Panc1 (cell line): ENCODE measurements around the gene MEX3A. TPM values are rescaled to one million over a fixed set of nuclear protein-coding genes. Genes with fewer than 3 reads are reported as not detected.

ENCODE experiments used
- ATAC-seq: fragments of 200-7000 bp; cut with Tn5 transposase; 2 replicates; pipeline ENCODE4 v1.9.1; 2020; ENCODE audit warnings: mild to moderate bottlenecking, moderate library complexity
- BruUV-seq: library from RNA; stranded (reverse); fragments of 400-500 nt; replicated peaks from 2 replicates; lab custom pipeline; 2021; lab: Mats Ljungman, UMichigan
- CTCF ChIA-PET: fragments of 300-600 bp; sonication (Branson Sonifier 250); formaldehyde crosslinking; loops from one replicate; lab custom pipeline; 2022; ENCODE audit warnings: antibody characterized with exemption; lab: Charles Lee
- POLR2A ChIA-PET: fragments of 300-600 bp; sonication (Branson Sonifier 250); formaldehyde crosslinking; loops from one replicate; lab custom pipeline; 2022; ENCODE audit warnings: antibody characterized with exemption; lab: Charles Lee
- DNase-seq: peaks from one replicate; pipeline ENCODE4 v3.0.0-alpha.2; 2010; ENCODE audit warnings: low read depth, low spot score
- H3K27ac ChIP-seq: 2 replicates; pipeline ENCODE4 v1.5.1; 2011; ENCODE audit warnings: mild to moderate bottlenecking, low read length, inconsistent platforms
- H3K27me3 ChIP-seq: fragments of 200-500 bp; sonication (Bioruptor generic); 2 replicates; pipeline ENCODE4 v1.6.0; 2014; ENCODE audit warnings: low read length, inconsistent platforms; ENCODE audit not compliant: control insufficient read depth, insufficient read depth
- H3K36me3 ChIP-seq: fragments of 200-500 bp; sonication (Bioruptor generic); 2 replicates; pipeline ENCODE4 v1.5.1; 2014; ENCODE audit warnings: inconsistent platforms, mild to moderate bottlenecking, low read length, moderate library complexity; ENCODE audit not compliant: control insufficient read depth, insufficient read depth
- H3K4me1 ChIP-seq: 2 replicates; pipeline ENCODE4 v1.5.1; 2011; ENCODE audit warnings: inconsistent platforms, mild to moderate bottlenecking, low read length, moderate library complexity; ENCODE audit not compliant: control insufficient read depth, insufficient read depth
- H3K4me3 ChIP-seq, 2 experiments: 2 replicates each; pipeline ENCODE4 v1.5.1; 2011 to 2012; ENCODE audit warnings: low read depth in 2 of 2, low read length in 2 of 2, mild to moderate bottlenecking in 2 of 2, inconsistent platforms in 1 of 2, moderate library complexity in 1 of 2
- H3K9me3 ChIP-seq: fragments of 200-500 bp; sonication (Bioruptor generic); 2 replicates; pipeline ENCODE4 v1.5.1; 2014; ENCODE audit warnings: low read depth, mild to moderate bottlenecking, inconsistent platforms, low read length, moderate library complexity; ENCODE audit not compliant: control insufficient read depth, insufficient read depth
- POLR2AphosphoS5 ChIP-seq: IDR thresholded peaks from 2 replicates; pipeline ENCODE4 v1.6.1; 2012; ENCODE audit warnings: mild to moderate bottlenecking, low read depth, low read length, moderate library complexity
- SIN3A ChIP-seq: IDR thresholded peaks from 2 replicates; pipeline ENCODE4 v1.6.1; 2012; ENCODE audit warnings: low read depth, mild to moderate bottlenecking, low read length, moderate library complexity, borderline replicate concordance; ENCODE audit not compliant: insufficient read depth
- TCF7L2 ChIP-seq: IDR thresholded peaks from 2 replicates; pipeline ENCODE4 v1.6.1; 2011; ENCODE audit warnings: mild to moderate bottlenecking, low read depth, low read length, inconsistent platforms
- in situ Hi-C: cut with HindIII; loops from 2 replicates; pipeline ENCODE4 v1.10.0; 2016; ENCODE audit warnings: low sequenced_read_pairs, low pct_unique_long_range_greater_than_20kb
- intact Hi-C: fragments of 100-400 bp; cut with micrococcal nuclease; formaldehyde crosslinking; loops from one replicate; pipeline ENCODE4 v1.10.0; 2022; ENCODE audit not compliant: unreplicated experiment
- total RNA-seq: library from RNA; stranded (reverse); gene quantifications from one replicate; pipeline ENCODE4 v1.2.1, GENCODE V29; 2021; ENCODE audit not compliant: unreplicated experiment
- TF ChIP-seq, protein P1 (sequence below), 2 experiments: IDR thresholded peaks; 2 replicates each; pipeline ENCODE4 v1.6.1; 2011 to 2012; ENCODE audit warnings: low read depth in 2 of 2, control low read depth in 1 of 2, low read length in 1 of 2, mild to moderate bottlenecking in 1 of 2, moderate library complexity in 1 of 2; ENCODE audit not compliant: insufficient read depth in 1 of 2
- TF ChIP-seq, protein P2 (sequence below): fragments of 450-650 bp; IDR thresholded peaks from 2 replicates; pipeline ENCODE4 v1.5.1; 2017; ENCODE audit warnings: mild to moderate bottlenecking

Gene MEX3A
- total RNA-seq, 1 experiment from 2014 or later = 15.8 TPM

DNA sequence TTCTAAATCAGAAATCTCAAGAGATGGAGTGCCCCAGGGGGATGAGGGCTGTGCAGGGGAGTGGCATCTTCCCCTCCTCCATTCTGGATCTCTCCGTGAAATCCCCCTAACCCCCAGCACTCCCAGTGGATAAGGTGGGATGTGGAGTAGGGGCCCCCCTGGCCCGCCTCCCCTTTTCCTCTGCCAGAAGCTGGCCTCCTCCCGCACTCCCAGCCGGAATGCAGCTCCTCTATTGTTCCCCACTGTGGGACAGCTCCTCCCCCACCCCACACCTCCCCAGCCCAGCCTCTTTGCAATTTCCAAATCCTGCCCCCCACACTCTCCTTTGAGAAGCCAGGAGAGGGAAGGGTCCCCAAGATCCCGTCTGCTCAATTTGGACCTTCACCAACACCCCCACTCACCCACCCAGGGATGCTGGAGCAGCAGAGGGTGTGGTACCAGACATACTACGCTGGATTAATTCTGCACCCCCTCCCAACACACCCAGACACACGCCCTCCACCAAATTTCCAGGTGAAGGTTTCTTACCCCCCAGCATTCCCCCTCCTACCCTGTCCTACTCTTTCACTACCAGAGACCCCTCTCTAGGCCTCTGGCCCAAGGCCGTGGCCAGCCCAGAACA is 1.9 kb downstream of the MEX3A start:
- Histone ChIP-seq H3K36me3 (no peaks in the 10 kb centered on the region; the same call in 1 of the 2 replicates), H3K4me3 (peak overlapping the region; percentile 66 to 74), H3K4me1 (peaks cover 17% of the 10 kb centered on the region), H3K27ac (peak overlapping the region; percentile 68; the same call in 1 of the 2 replicates), H3K27me3 (no peaks in the 10 kb centered on the region), H3K9me3 (no peaks in the 10 kb centered on the region)
- DNase-seq (no peak), ATAC-seq (no peak)
- in situ Hi-C loops (no loop called here), intact Hi-C loops (no loop called here)
- BruUV-seq = no TSS peak
- TF ChIP-seq, protein P1, sequence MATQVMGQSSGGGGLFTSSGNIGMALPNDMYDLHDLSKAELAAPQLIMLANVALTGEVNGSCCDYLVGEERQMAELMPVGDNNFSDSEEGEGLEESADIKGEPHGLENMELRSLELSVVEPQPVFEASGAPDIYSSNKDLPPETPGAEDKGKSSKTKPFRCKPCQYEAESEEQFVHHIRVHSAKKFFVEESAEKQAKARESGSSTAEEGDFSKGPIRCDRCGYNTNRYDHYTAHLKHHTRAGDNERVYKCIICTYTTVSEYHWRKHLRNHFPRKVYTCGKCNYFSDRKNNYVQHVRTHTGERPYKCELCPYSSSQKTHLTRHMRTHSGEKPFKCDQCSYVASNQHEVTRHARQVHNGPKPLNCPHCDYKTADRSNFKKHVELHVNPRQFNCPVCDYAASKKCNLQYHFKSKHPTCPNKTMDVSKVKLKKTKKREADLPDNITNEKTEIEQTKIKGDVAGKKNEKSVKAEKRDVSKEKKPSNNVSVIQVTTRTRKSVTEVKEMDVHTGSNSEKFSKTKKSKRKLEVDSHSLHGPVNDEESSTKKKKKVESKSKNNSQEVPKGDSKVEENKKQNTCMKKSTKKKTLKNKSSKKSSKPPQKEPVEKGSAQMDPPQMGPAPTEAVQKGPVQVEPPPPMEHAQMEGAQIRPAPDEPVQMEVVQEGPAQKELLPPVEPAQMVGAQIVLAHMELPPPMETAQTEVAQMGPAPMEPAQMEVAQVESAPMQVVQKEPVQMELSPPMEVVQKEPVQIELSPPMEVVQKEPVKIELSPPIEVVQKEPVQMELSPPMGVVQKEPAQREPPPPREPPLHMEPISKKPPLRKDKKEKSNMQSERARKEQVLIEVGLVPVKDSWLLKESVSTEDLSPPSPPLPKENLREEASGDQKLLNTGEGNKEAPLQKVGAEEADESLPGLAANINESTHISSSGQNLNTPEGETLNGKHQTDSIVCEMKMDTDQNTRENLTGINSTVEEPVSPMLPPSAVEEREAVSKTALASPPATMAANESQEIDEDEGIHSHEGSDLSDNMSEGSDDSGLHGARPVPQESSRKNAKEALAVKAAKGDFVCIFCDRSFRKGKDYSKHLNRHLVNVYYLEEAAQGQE (IDR thresholded peaks at IDR 0.05; ENCODE audit: insufficient read depth in 1 of 2, low read depth in 2 of 2, low read length in 1 of 2) = no peak
- TF ChIP-seq, protein P2, sequence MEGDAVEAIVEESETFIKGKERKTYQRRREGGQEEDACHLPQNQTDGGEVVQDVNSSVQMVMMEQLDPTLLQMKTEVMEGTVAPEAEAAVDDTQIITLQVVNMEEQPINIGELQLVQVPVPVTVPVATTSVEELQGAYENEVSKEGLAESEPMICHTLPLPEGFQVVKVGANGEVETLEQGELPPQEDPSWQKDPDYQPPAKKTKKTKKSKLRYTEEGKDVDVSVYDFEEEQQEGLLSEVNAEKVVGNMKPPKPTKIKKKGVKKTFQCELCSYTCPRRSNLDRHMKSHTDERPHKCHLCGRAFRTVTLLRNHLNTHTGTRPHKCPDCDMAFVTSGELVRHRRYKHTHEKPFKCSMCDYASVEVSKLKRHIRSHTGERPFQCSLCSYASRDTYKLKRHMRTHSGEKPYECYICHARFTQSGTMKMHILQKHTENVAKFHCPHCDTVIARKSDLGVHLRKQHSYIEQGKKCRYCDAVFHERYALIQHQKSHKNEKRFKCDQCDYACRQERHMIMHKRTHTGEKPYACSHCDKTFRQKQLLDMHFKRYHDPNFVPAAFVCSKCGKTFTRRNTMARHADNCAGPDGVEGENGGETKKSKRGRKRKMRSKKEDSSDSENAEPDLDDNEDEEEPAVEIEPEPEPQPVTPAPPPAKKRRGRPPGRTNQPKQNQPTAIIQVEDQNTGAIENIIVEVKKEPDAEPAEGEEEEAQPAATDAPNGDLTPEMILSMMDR = no peak
- TF ChIP-seq TCF7L2 (no peak), SIN3A (no peak), POLR2AphosphoS5 (no peak)
- CTCF ChIA-PET = no interaction called here
- POLR2A ChIA-PET = no interaction called here

DNA sequence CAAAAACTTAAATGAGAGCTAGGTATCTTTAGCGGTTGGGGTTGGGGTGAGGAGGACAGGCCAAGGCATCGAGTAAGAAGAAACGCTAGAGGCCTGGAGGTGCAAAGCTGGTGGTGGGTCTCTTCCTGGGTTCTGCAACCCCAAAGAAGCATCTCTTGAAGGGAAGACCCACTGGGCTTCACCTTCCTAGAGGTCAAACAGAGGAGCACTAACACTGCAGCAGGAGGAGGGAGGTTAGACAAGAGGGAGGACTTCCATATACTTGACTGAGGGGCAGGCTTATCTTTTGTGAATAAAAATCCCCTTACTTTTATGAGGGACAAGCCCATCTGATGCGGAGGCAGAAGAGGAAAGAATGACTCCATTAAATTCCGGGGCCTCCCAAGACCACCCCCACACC is 2.5 kb downstream of the MEX3A start:
- H3K9me3 ChIP-seq = no peaks in the 10 kb centered on the region
- ChIA-PET CTCF (no interaction called here), POLR2A (no interaction called here)
- no peak for ATAC-seq
- no peaks in the 10 kb centered on the region; the same call in 1 of the 2 replicates for H3K36me3 ChIP-seq
- in situ Hi-C loops (no loop called here), intact Hi-C loops (no loop called here)
- DNase-seq = no peak
- no TSS peak for BruUV-seq
- no peaks in the 10 kb centered on the region for H3K27me3 ChIP-seq
- H3K4me1 ChIP-seq = peaks cover 17% of the 10 kb centered on the region
- H3K4me3 ChIP-seq = peak overlapping the region in 1 of 2 experiments; percentile 74; a peak in 1 of 4 replicates
- TF ChIP-seq SIN3A (no peak), POLR2AphosphoS5 (no peak), TCF7L2 (no peak)
- TF ChIP-seq, protein P1 (IDR thresholded peaks at IDR 0.05; ENCODE audit: insufficient read depth in 1 of 2, low read depth in 2 of 2, low read length in 1 of 2) = no peak
- TF ChIP-seq, protein P2 = no peak
- no peak overlapping the region for H3K27ac ChIP-seq
